GM23338 (cell line): ENCODE measurements around the gene TAF13.

Experiments
- CTCF ChIP-seq, 2 experiments: fragments of 200-600 bp in 1 of 2; sonication (generic) in 1 of 2; conservative IDR thresholded peaks; 2 replicates each; pipeline versions ENCODE4 v1.5.1 to v1.6.1; 2016 to 2017; ENCODE audit warnings: antibody characterized with exemption in 2 of 2, low read depth in 2 of 2, mild to moderate bottlenecking in 2 of 2, moderate library complexity in 1 of 2
- EZH2 ChIP-seq: fragments of 200-600 bp; sonication (generic); IDR thresholded peaks from one replicate; pipeline ENCODE4 v1.8.0; 2017; ENCODE audit warnings: antibody characterized with exemption, mild to moderate bottlenecking, low read depth; ENCODE audit not compliant: unreplicated experiment
- EZH2phosphoT487 ChIP-seq: fragments of 200-600 bp; sonication (generic); IDR thresholded peaks from one replicate; pipeline ENCODE4 v1.8.1; 2018; ENCODE audit warnings: antibody characterized with exemption; ENCODE audit not compliant: unreplicated experiment
- POLR2AphosphoS5 ChIP-seq: IDR thresholded peaks from 2 replicates; pipeline ENCODE4 v1.6.1; 2016; ENCODE audit warnings: antibody characterized with exemption, low read depth
- ZNF114 ChIP-seq: fragments of 250-450 bp; sonication (Bioruptor Pico); IDR thresholded peaks from 2 replicates; pipeline ENCODE4 v1.5.0; 2020; ENCODE audit warnings: mild to moderate bottlenecking, moderate library complexity
- ZNF331 ChIP-seq: fragments of 250-450 bp; sonication (Bioruptor Pico); IDR thresholded peaks from 2 replicates; pipeline ENCODE4 v1.5.0; 2020; ENCODE audit warnings: low read depth, mild to moderate bottlenecking, moderate library complexity
- TF ChIP-seq, protein P1 (sequence below): IDR thresholded peaks from one replicate; pipeline ENCODE4 v1.6.1; 2018; ENCODE audit warnings: antibody characterized with exemption; ENCODE audit not compliant: unreplicated experiment

DNA sequence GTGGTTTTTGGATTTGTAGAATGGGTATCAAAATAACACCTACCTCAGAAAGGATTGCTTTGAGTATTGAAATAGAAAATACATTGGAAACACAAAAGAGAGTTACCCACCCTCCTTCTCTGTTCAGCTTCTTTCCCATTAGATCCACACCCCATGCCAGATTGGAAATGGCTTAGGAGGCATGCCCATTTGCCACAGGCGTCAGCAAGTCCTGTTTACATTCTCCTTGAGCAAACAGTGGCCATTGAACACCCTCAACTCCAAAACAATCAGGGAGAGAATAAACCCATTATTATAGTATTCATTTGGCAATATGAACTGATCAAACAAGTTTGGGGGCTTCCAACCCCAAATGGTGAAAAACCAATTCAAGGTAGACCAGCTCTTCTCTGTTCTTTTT is 40.5 kb upstream of the TAF13 start:
- TF ChIP-seq, protein P1, sequence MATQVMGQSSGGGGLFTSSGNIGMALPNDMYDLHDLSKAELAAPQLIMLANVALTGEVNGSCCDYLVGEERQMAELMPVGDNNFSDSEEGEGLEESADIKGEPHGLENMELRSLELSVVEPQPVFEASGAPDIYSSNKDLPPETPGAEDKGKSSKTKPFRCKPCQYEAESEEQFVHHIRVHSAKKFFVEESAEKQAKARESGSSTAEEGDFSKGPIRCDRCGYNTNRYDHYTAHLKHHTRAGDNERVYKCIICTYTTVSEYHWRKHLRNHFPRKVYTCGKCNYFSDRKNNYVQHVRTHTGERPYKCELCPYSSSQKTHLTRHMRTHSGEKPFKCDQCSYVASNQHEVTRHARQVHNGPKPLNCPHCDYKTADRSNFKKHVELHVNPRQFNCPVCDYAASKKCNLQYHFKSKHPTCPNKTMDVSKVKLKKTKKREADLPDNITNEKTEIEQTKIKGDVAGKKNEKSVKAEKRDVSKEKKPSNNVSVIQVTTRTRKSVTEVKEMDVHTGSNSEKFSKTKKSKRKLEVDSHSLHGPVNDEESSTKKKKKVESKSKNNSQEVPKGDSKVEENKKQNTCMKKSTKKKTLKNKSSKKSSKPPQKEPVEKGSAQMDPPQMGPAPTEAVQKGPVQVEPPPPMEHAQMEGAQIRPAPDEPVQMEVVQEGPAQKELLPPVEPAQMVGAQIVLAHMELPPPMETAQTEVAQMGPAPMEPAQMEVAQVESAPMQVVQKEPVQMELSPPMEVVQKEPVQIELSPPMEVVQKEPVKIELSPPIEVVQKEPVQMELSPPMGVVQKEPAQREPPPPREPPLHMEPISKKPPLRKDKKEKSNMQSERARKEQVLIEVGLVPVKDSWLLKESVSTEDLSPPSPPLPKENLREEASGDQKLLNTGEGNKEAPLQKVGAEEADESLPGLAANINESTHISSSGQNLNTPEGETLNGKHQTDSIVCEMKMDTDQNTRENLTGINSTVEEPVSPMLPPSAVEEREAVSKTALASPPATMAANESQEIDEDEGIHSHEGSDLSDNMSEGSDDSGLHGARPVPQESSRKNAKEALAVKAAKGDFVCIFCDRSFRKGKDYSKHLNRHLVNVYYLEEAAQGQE: no peak
- TF ChIP-seq CTCF (conservative IDR thresholded peaks at IDR 0.05; ENCODE audit: low read depth in 2 of 2) (no peak), POLR2AphosphoS5 (no peak), ZNF331 (CRISPR knock-in tag) (no peak), EZH2 (no peak), EZH2phosphoT487 (no peak), ZNF114 (CRISPR knock-in tag) (no peak)
